Brain microvascular endothelial cell (primary cell): ENCODE results near the gene ATAD3C.
A peak's percentile ranks its signal among the peaks of the same experiment; 100 is the strongest.

ENCODE experiments used
- DNase-seq: peaks from one replicate; pipeline ENCODE4 v3.0.0-alpha.2; 2020
- H3K27ac ChIP-seq: fragments of 250-450 bp; sonication (Bioruptor Pico); 2 replicates; pipeline ENCODE4 v1.5.1; 2020; ENCODE audit warnings: mild to moderate bottlenecking, moderate library complexity
- H3K27me3 ChIP-seq: fragments of 250-450 bp; sonication (Bioruptor Pico); replicated peaks from 2 replicates; pipeline ENCODE4 v1.5.1; 2020; ENCODE audit warnings: mild to moderate bottlenecking
- H3K36me3 ChIP-seq: fragments of 250-450 bp; sonication (Bioruptor Pico); replicated peaks from 2 replicates; pipeline ENCODE4 v1.5.1; 2020; ENCODE audit warnings: mild to moderate bottlenecking
- H3K4me3 ChIP-seq: 2 replicates; pipeline ENCODE4 v1.5.1; 2011; ENCODE audit warnings: low read depth, mild to moderate bottlenecking, control low read depth, low read length, moderate library complexity
- CTCF ChIP-seq: IDR thresholded peaks from 2 replicates; pipeline ENCODE4 v1.5.1; 2011; ENCODE audit warnings: low read depth, mild to moderate bottlenecking, moderate library complexity, low read length, control low read depth, inconsistent platforms; ENCODE audit errors: missing control alignments
- in situ Hi-C: cut with HindIII; loops from 2 replicates; pipeline ENCODE4 v1.10.0; 2017; ENCODE audit warnings: low sequenced_read_pairs, low pct_ligation_motif_present

ATAD3C gene

GRCh38 chr1:1449099-1449739 is at the start of gene ATAD3C:
Gene ATAD3C, plus strand, starts transcription at chr1:1449689. Its CDS starts 995 bp downstream, at chr1:1450684.
- Histone ChIP-seq H3K4me3 (no peak within 1 kb of the TSS), H3K36me3 (no peaks in the 10 kb centered on the region), H3K27ac (no peak within 1 kb of the TSS), H3K27me3 (no peaks in the 10 kb centered on the region)
- no peak for TF ChIP-seq CTCF
- no peak for DNase-seq
- in situ Hi-C loops, result no loop called here

- Histone ChIP-seq H3K36me3 (peaks cover 39% of the 10 kb centered on the region), H3K4me3 (peak overlapping the region; percentile 97), H3K27ac (peak overlapping the region; percentile 64), H3K27me3 (no peaks in the 10 kb centered on the region)
- DNase-seq, result no peak
- in situ Hi-C loops, result no loop called here
- no peak for TF ChIP-seq CTCF
These were observed 49.5 kb upstream of the ATAD3C start for GRCh38 chr1:1399872-1400575.

- no peak for TF ChIP-seq CTCF
- H3K4me3 ChIP-seq, result peak overlapping the region; percentile 97
- DNase-seq, result no peak
- no peak overlapping the region for H3K27ac ChIP-seq
- in situ Hi-C loops, result no loop called here
- no peaks in the 10 kb centered on the region for H3K27me3 ChIP-seq
- H3K36me3 ChIP-seq, result peaks cover 38% of the 10 kb centered on the region
These were observed 48.7 kb upstream of the ATAD3C start for GRCh38 chr1:1400576-1401456.

GRCh38 chr1:1401457-1402010 is 48.0 kb upstream of the ATAD3C start:
- Histone ChIP-seq H3K36me3 (peaks cover 37% of the 10 kb centered on the region), H3K27ac (no peak overlapping the region)

More at GRCh38 chr1:1401457-1402010, 48.0 kb upstream of the ATAD3C start:
- no peak for TF ChIP-seq CTCF
- Histone ChIP-seq H3K4me3 (no peak overlapping the region), H3K27me3 (no peaks in the 10 kb centered on the region)
- in situ Hi-C loops, result no loop called here
- DNase-seq, result no peak
